Heart left ventricle (tissue), 16 donors: Measurements from ENCODE around the gene NEK10. TPM values are rescaled to one million over a fixed set of nuclear protein-coding genes. Genes with fewer than 3 reads are reported as not detected.

Experiments
- ATAC-seq, 4 donors: fragments of 200-7000 bp; cut with Tn5 transposase; one replicate each; pipeline ENCODE4 v1.9.1; 2020 to 2022; ENCODE audit warnings: moderate library complexity in 4 of 4, mild to moderate bottlenecking in 3 of 4, moderate number of reproducible peaks in 1 of 4
- DNase-seq, 5 donors: peaks; one replicate each; pipeline ENCODE4 v3.0.0-alpha.2; 2020
- H3K27ac ChIP-seq, 12 donors: fragments of 200-600 bp; sonication (generic) in 4 of 12; one replicate each; pipeline versions ENCODE4 v1.5.0 to v1.8.0; 2016 to 2022; ENCODE audit warnings: mild to moderate bottlenecking in 2 of 12
- H3K27me3 ChIP-seq, 9 donors: fragments of 200-600 bp; sonication (generic) in 2 of 9; one replicate each; pipeline versions ENCODE4 v1.5.1 to v1.8.0; 2016 to 2022; ENCODE audit warnings: mild to moderate bottlenecking in 3 of 9
- H3K36me3 ChIP-seq, 9 donors: fragments of 200-600 bp; sonication (generic) in 2 of 9; one replicate each; pipeline versions ENCODE4 v1.5.0 to v1.8.0; 2018 to 2022; ENCODE audit warnings: mild to moderate bottlenecking in 2 of 9
- H3K4me1 ChIP-seq, 12 donors: fragments of 200-600 bp; sonication (generic) in 4 of 12; one replicate each; pipeline versions ENCODE4 v1.5.0 to v1.8.0; 2016 to 2022; ENCODE audit warnings: mild to moderate bottlenecking in 3 of 12
- H3K4me3 ChIP-seq, 12 donors: fragments of 200-600 bp; sonication (generic) in 4 of 12; one replicate each; pipeline versions ENCODE4 v1.5.0 to v1.8.0; 2017 to 2022; ENCODE audit warnings: mild to moderate bottlenecking in 9 of 12, moderate library complexity in 4 of 12
- H3K9me3 ChIP-seq, 12 donors: fragments of 200-600 bp; sonication (generic) in 4 of 12; one replicate each; pipeline versions ENCODE4 v1.5.0 to v1.8.0; 2016 to 2022; ENCODE audit warnings: mild to moderate bottlenecking in 1 of 12
- CTCF ChIP-seq, 12 donors: fragments of 200-600 bp; sonication (generic) in 4 of 12; IDR thresholded peaks; one replicate each; pipeline versions ENCODE4 v1.5.0 to v1.8.0; 2018 to 2022; ENCODE audit warnings: antibody characterized with exemption in 12 of 12, mild to moderate bottlenecking in 5 of 12
- POLR2A ChIP-seq, 2 donors: fragments of 450-650 bp; IDR thresholded peaks; one replicate each; pipeline ENCODE4 v1.6.1; 2017; ENCODE audit warnings: antibody characterized with exemption in 2 of 2, mild to moderate bottlenecking in 2 of 2, moderate library complexity in 2 of 2
- WGBS, 4 donors: extraction: QIAGEN DNeasy Blood & Tissue Kit in 2 of 4; methylation state at CpG; one replicate each; pipeline versions ENCODE4 v1.1.5 to v1.1.7; 2013 to 2018; 5-methylcytosine and 5-hydroxymethylcytosine counted together
- intact Hi-C, 10 donors: fragments of 100-400 bp; cut with DNase I; formaldehyde crosslinking; loops; one replicate each; pipeline versions ENCODE4 v1.11.1 to v1.14.2; 2022
- polyA plus RNA-seq, 2 donors: library from polyadenylated mRNA; stranded (reverse); fragments of 200-250 nt; gene quantifications; one replicate each; pipeline ENCODE4 v1.2.3, GENCODE V29; 2013
- total RNA-seq, 9 donors: library from RNA; depleted of rRNA in 2 of 9; stranded (reverse); fragments of >200 nt in 2 of 9; fragmentation: NEBNext Ultra II Directional in 3 of 9; extraction: Animal tissue kit (Norgen Biotek cat#: 25700) in 3 of 9; gene quantifications; one replicate each; pipeline versions ENCODE4 v1.1.0 to v1.2.4, GENCODE V29; 2016 to 2023
- donor health status: ischemic (EF 13 %, LVEDD 7.1; RV severe dilation, severe dysfunction).
- donor health status: healthy with polysubstance abuse.
- donor health status: DM: no; HTN: yes; CAD: no.
- donor health status: DM: no; HTN: no; CAD: no.
- donor health status: ischemic (EF 25% LVEDD 6.9; RV normal size, moderate dysfunction).
- donor health status: ischemic (EF 25% LVEDD 5.7; RV mildly dilated, moderate dysfunction).
- donor health status: healthy.
- donor health status: DM: yes; HTN: yes; CAD: no.
- donor health status: ischemic (EF 35%, LVEDD 5.7; RV mildly dilated, moderate dysfunction).
- donor health status: nonischemic (EF 11% LVEDD 7.7; RV severe dilation, severe dysfunction).
- donor health status: DM: yes; HTN: yes; CAD: no.
- donor health status: PGD.
- donor health status: ischemic (EF 29% LVEDD 5.4; RV normal size, mild dysfunction).
- donor health status: nonischemic (EF 23%, LVEDD 6.1; RV moderate dilation, normal function).

The NEK10 gene
- total and polyA plus RNA-seq, 11 donors, result 0.72 to 22.5 (median 7.1) TPM

- H3K4me1 ChIP-seq, result peaks cover 0 to 6% (median 0%) of the 10 kb centered on the region in 12 donors
- H3K27ac ChIP-seq, result peak overlapping the region in 1 of 12 donors; percentile 30
- no peak for TF ChIP-seq POLR2A (IDR thresholded peaks at IDR 0.05)
- TF ChIP-seq CTCF (IDR thresholded peaks at IDR 0.05), result no peak
- WGBS, 4 donors, result 58 to 71% (median 67%) methylated on average over 2 of the region's 2 CpGs
- no peaks in the 10 kb centered on the region for H3K36me3 ChIP-seq
- DNase-seq (no peak), ATAC-seq (peak in 1 of 4 donors; percentile 42)
- no peaks in the 10 kb centered on the region for H3K27me3 ChIP-seq
- no peaks in the 10 kb centered on the region for H3K9me3 ChIP-seq
- H3K4me3 ChIP-seq, result no peak overlapping the region
- intact Hi-C loops, result no loop called here
These were observed 203.9 kb downstream of the NEK10 start for GRCh38 chr3:27165321-27165721.

GRCh38 chr3:27160779-27161287 lies 208.3 kb downstream of the NEK10 start:
- WGBS, 4 donors, result 82 to 92% (median 87%) methylated on average over 2 of the region's 2 CpGs
- H3K4me1 ChIP-seq, result peaks cover 0 to 6% (median 0%) of the 10 kb centered on the region in 12 donors
- ATAC-seq, result no peak
- peaks cover 0 to 2% (median 0%) of the 10 kb centered on the region in 12 donors for H3K9me3 ChIP-seq
- no peak overlapping the region for H3K4me3 ChIP-seq
- TF ChIP-seq POLR2A (IDR thresholded peaks at IDR 0.05), result no peak
- no peak for TF ChIP-seq CTCF (IDR thresholded peaks at IDR 0.05)
- H3K36me3 ChIP-seq, result no peaks in the 10 kb centered on the region
- no peak for DNase-seq
- H3K27me3 ChIP-seq, result no peaks in the 10 kb centered on the region
- H3K27ac ChIP-seq, result no peak overlapping the region
- intact Hi-C loops, result no loop called here

GRCh38 chr3:27160146-27160545 lies 209.0 kb downstream of the NEK10 start:
- 91 to 92% (median 91%) methylated on average over 3 of the region's 3 CpGs for WGBS, 4 donors
- Histone ChIP-seq H3K4me1 (peaks cover 0 to under 1% (median 0%) of the 10 kb centered on the region in 12 donors), H3K9me3 (peaks cover 0 to 9% (median 0%) of the 10 kb centered on the region in 12 donors), H3K4me3 (no peak overlapping the region), H3K27me3 (no peaks in the 10 kb centered on the region), H3K36me3 (no peaks in the 10 kb centered on the region), H3K27ac (no peak overlapping the region)
- ATAC-seq (no peak), DNase-seq (no peak)
- TF ChIP-seq POLR2A (IDR thresholded peaks at IDR 0.05) (no peak), CTCF (IDR thresholded peaks at IDR 0.05) (no peak)
- intact Hi-C loops, result no loop called here

GRCh38 chr3:27147215-27147614 lies 222.0 kb downstream of the NEK10 start:
- H3K9me3 ChIP-seq, result no peaks in the 10 kb centered on the region
- no peaks in the 10 kb centered on the region for H3K36me3 ChIP-seq
- 45 to 76% (median 54%) methylated on average over 1 of the region's 1 CpG for WGBS, 4 donors
- ATAC-seq, result peak in 1 of 4 donors; percentile 44
- no peak for TF ChIP-seq POLR2A (IDR thresholded peaks at IDR 0.05)
- TF ChIP-seq CTCF (IDR thresholded peaks at IDR 0.05), result no peak
- DNase-seq, result no peak
- no peak overlapping the region for H3K4me3 ChIP-seq
- no peaks in the 10 kb centered on the region for H3K27me3 ChIP-seq
- intact Hi-C loops, result loop anchor here in 1 of 10 donors (5.0 kb wide), 1 partner anchor 105 kb away; no protein-coding TSS in a partner anchor
- H3K4me1 ChIP-seq, result peaks cover 0 to 8% (median 0%) of the 10 kb centered on the region in 12 donors
- H3K27ac ChIP-seq, result peak overlapping the region in 1 of 12 donors; percentile 8
